SH-SY5Y (cell line): ENCODE measurements around the gene RBBP8NL.

Experiments
- GATA2 ChIP-seq: IDR thresholded peaks from 2 replicates; pipeline ENCODE4 v1.6.1; 2011; ENCODE audit warnings: mild to moderate bottlenecking, low read depth, low read length
- GATA3 ChIP-seq: IDR thresholded peaks from 2 replicates; pipeline ENCODE4 v1.6.1; 2011; ENCODE audit warnings: low read depth, mild to moderate bottlenecking, low read length, moderate library complexity

DNA sequence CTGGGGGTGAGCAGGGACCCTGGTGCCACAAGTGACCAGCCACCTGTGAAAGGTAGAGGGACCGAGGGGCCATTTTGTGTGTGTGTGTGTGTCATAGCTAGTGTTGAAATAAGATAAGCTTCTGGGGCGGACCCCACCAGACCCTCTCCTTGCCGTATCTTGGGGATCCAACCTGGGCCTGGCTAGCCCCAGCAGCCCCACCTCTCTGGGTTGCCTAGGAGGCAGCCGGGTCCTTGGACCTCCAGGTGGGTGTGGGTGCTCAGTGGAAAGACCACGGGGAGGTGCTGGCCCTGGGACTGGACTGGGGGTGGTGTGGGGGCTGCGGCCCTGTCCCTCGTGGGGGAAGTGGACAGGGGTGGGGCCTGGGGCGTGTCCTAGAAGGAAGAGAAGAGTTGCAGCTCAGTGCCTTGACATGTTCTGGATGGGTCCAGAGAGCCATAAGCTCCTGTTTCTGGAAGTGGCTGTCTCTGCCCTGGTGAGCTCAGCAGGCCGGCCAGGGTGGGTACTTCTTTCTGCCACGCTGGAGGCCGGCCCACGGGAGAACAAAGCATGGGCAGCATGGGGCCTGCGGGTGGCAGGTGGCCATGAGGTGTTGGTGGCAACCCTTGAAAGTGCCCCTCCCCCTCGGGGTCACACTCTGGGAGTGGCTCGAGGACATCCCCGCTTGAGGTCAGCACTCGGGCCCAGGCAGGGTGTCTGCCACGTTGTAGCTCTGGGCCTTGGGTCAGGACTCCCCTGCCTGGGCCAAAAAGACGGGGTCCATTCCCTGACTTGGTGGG is 8.4 kb downstream of the RBBP8NL start:
- TF ChIP-seq GATA2 (no peak), GATA3 (no peak)
